NCI-H2081 treated with DMSO at 0.1 percent for 48 hours (cell line): ENCODE data around the gene CSNK2B.

ENCODE experiments used
- DNase-seq: peaks from one replicate; lab custom pipeline; 2025; lab: John Stamatoyannopoulos, UW

Gene CSNK2B

DNA sequence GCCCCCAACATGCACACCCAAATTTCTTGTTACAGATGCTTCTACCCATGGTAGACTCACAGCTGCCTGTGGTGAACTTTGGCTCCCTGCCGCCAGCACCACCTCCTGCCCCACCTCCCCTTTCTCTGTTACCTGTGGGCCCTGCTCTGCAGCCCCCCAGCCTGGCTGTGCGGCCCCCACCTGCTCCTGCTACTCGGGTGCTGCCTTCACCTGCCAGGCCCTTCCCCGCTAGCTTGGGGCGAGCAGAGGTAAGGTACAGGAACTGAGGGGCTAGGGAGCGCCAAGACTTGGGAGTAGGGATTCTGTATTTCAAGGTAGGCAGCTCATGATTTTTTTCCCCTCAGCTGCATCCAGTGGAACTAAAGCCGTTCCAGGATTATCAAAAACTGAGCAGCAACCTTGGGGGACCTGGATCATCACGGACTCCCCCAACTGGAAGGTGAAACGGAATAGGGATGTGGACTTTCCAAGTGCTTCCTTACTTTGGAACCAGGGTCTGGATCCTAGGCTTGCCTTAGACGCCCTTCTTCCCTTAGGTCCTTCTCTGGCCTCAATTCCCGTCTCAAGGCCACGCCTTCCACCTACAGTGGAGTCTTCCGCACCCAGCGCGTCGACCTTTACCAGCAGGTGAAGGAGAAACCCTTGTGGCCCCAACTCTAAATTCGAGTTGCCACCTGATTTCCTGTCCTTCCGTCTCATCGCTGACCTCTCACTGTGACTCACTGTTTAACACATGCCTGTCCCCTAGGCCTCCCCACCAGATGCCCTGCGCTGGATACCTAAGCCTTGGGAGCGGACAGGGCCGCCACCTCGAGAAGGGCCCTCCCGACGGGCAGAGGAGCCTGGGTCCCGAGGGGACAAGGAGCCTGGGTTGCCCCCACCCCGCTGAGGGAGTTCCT, 28.9 kb upstream of the CSNK2B start:
- DNase-seq: no peak

- no peak for DNase-seq
Observed at GRCh38 chr6:31639043-31639442, 26.8 kb upstream of the CSNK2B start.

GRCh38 chr6:31639449-31639861, 26.4 kb upstream of the CSNK2B start:
- DNase-seq: no peak

DNA sequence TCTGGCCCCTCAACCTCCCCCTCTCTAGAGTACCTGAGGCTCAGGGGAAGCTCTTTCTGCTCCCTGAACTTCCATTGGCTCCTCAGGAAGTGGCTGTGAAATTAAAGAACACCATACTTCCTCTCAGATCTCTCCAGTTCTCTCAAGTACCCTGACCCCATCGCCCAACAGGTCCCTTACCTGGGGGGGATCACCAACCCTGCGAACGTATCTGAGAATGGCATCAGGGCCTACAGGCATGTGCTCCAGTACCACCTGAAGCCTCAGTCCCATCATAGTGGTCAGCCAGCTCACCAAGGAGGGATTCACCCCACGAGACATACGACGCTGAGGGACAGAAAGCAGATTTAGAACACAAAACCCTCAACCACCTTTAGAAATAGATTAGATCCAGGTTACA, 25.3 kb upstream of the CSNK2B start:
- DNase-seq: no peak

GRCh38 chr6:31641370-31641769, 24.5 kb upstream of the CSNK2B start:
- no peak for DNase-seq

DNA sequence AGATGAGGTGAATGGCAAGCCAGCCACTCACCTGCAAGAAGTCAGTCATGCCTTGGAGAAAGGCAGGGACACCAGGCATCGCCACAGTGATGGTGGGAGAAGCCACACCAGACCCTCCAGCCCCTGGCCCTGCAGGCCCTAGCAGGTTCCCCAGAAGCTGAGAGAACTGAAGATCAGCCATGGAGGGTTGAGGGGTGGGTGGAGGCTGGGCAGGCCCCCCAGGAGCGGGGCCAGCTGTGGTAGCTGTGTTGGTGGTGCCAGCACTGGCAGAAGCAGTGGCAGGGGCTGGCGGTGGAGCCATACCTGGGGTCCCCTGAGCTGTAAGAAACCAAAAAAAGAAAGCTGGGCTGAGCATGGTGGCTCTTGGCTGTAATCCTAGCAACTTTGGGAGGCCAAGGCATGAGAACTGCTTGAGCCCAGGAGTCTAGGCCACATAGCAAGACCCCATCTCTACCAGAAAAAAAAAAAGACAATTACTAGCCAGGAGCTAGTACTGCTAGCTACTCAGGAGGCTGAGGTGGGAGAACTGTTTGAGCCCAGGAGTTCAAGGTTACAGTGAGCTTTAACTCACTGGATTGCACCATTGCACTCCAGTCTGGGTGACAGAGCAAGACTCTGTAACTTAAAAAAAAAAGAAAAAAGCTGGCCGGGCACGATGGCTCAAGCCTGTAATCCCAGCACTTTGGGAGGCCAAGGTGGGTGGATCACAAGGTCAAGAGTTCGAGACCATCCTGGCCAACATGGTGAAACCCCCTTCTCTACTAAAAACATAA, 22.9 kb upstream of the CSNK2B start:
- no peak for DNase-seq

GRCh38 chr6:31643818-31644454, 21.9 kb upstream of the CSNK2B start:
- no peak for DNase-seq

DNA sequence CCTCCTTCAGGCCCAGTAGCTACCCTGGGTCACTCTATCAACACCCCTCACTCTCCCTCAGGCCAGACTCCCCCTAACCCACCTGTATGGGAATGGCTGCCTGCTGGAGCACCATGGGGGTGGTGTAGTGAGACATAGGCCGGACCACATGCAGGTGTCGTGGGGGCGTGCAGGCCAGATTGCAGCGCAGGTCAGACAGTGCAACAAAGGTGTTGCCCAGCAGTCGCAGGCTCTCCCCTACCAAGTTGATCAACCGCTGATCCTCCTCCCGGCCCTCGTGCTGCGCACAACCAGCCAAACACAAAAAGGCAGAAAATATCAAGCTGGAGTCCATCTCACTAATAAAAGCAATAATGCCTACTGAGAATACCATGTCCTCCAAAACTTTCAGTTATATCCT, 20.6 kb upstream of the CSNK2B start:
- DNase-seq: no peak

- DNase-seq: no peak
Observed at GRCh38 chr6:31651602-31652191, 14.2 kb upstream of the CSNK2B start.

DNA sequence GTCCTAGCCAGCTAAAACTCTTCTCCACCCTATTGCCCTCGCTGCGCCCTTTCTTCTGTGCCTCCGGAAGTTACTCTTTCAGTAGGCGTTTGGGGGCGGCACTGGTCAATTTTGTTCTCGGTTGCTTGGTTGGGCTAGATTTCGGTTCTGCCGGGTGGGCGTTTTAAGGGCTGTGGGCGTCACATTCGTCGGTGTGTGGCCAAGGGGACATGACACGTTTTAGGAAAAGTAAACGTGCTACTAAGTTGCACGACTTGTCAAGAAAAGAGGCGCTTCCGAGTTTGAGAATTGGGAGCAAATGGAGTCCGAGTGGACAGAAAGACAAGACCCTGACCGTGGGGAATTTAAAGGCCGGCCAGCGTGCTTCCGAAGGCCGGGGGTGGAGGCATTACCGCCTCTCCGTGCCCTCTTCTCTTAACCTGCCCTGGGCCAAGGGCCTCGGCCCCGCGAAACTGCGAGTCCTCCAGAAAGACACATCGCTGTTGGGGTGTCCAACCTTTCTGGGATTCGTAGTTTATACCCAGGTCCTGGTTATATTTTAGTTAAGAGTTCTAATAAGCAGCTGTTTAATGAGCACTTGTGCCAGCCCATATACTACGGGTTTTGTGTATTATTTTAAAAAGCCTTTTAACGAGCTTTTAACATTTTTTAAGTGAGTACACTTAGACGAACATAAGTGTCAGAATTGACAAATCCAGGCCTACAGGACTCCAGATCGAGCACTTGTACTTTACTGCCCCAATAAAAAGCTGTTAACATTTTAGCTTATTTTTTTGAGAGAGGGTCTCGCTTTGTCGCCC, 12.8 kb upstream of the CSNK2B start:
- peak; percentile 67 for DNase-seq

DNA sequence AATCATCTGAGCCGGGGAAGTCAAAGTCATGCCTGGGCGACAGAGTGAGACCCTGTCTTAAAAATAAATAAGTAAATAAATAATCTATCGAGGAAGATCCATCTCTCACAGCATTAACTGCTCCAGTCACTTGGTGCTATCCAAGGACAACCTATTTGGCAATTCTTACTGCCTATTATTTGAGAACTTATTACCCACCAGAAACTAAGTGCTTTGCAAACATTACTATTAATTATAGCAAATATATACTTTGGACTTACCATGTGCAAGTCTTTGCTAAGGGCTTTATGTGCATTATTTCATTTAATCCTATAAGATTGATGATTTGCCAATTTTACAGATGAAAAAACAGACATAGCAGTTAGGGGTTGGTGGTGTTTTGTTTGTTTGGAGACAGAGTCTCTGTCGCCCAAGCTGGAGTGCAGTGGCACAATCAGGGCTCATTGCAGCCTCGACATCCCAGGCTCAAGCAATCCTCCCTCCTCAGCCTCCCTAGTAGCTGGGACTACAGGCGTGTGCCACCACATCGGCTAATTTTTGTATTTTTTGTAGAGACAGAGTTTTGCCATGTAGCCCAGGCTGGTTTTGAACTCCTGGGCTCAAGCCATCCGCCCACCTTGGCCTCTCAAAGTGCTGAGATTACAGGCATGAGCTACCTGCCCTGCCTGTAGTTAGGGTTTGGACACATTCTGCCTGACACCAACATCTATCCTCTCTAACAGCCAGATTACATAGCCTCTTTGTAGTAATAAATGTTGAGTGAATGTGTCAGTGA, 11.1 kb upstream of the CSNK2B start:
- no peak for DNase-seq

DNA sequence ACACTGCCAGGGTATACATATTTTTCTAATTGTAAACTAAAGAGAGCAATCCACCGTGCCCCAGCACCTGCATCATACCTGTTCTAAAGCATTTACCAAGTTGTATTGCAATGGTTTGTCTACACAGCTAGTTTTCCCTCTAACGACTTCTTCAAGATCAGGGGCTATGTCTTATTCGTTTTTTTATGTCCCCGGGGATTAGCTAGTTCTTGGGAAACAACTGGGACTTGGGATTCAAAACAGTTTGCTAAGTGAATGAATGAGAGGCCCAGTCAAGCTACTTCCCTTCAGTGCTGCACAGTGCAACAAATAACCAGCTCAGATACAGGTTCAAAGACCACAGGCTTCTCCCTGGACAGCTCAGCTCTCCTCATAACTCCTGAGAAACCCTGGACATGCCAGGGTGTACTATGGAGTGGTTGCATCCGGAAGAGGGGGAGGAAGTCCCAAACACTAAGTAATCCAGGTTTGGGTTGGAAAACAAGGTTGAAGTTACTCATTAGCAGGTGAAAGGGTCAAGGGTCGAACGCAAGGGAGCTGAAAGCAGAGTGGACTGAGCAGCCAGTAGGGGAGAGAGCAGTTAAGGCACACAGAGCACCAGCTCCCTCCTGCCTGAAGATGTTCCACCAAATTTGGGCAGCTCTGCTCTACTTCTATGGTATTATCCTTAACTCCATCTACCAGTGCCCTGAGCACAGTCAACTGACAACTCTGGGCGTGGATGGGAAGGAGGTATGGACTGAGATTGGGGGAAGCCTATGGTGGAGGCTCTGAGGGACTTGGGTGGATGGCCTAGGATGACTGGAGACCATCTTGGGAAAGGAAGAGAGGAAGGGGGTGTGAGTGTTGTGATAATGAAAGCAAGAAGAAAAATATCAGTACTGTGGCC, 10.3 kb upstream of the CSNK2B start, which contains the start of gene APOM:
Gene APOM, plus strand, starts transcription at position 546 of the 889 bp plus-strand sequence. Its CDS starts 73 bp downstream, at position 619.
- DNase-seq: no peak

- DNase-seq: no peak
Observed at GRCh38 chr6:31657406-31658157, 8.3 kb upstream of the CSNK2B start.

DNA sequence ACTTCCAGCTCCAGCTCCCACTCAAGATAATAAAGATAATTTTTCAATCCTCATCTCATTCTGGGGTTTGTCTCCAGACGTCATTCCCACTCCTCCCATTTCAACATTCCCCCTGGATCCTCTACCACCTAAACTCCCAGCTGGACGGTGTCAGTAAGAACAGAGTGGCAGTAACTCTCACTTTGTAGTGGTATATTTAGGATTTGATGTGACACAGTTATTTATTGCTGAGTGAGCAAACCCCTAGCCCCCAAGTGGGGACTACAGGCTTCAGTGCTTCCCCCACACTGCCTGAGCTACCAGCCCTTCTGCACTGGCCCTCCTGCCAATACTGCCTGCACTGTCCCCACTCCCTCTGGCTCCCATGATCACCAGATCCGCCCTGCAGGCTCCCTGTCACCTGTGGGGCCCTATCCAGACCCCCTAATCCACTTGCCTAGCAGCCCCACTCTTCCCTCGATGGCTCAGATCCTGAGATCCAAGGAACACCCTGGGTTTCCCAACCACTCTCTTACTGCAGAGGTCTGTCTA, 7.7 kb upstream of the CSNK2B start:
- no peak for DNase-seq

DNA sequence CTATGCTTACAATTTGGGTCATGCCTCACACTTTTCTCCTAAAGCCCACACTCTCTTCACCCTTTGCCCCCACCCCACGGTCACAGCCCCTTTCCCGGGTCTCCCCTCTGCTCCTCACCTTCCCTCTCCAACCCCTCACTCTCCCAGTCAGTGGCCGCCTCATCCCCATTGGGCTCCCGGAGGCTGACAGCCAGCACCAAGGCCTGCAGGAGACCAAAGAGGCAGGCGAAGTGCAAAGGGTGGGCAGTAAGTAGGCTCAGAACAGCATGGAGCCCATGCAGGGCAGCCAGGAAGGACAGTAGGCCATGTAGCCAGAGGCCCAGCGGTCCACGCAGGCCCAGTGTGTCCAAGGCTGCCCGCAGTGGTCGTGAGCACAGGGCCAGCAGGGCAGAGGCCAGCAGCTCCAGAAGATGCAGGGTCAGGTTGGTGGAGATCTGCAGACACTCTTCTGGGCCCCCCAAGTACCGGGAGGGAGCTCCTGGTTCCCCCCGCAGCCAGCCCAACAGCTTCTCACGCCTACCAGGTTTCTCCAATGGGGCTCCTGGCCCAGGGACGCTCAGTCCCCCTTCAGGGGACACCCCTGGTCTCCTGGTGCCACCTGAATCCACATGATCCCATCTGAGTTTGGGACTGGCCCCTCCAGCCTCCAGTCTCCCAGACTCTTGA, 6.8 kb upstream of the CSNK2B start:
- DNase-seq: no peak

GRCh38 chr6:31659649-31660380, 6.1 kb upstream of the CSNK2B start:
- DNase-seq: no peak
